ENCODE results near the gene ARHGAP30. TPM values are rescaled to one million over a fixed set of nuclear protein-coding genes. Genes with fewer than 3 reads are reported as not detected.

The ARHGAP30 gene
- total and polyA plus RNA-seq, 2 of the 4 experiments (the other 2 are of a cell fraction) = 0.02 TPM; not detected in 1

- BruUV-seq (replicated peaks) = no TSS peak
- peak overlapping the region; percentile 15; the same call in 1 of the 2 replicates for H2AK5ac ChIP-seq (ENCODE audit: low read depth, low read length)
- no peak overlapping the region for H3K18ac ChIP-seq (ENCODE audit: low read depth, low read length)
- peak overlapping the region; percentile 18; the same call in 1 of the 2 replicates for H3K23ac ChIP-seq (ENCODE audit: low read depth, low read length)
- H3K56ac ChIP-seq (ENCODE audit: extremely low read depth, insufficient read depth, low read length) = no peak overlapping the region
- no peaks in the 10 kb centered on the region for H3K27me3 ChIP-seq (ENCODE audit: control insufficient read depth, insufficient read depth, low read length)
- peaks cover 28 to 83% of the 10 kb centered on the region in 2 experiments for H3K79me1 ChIP-seq (ENCODE audit: low read depth in 1 of 2, low read length in 2 of 2)
- H4K20me1 ChIP-seq (ENCODE audit: insufficient read depth, low read length) = peaks cover 46% of the 10 kb centered on the region
- no peak overlapping the region for H2BK120ac ChIP-seq (ENCODE audit: low read depth, low read length)
- H2AFZ ChIP-seq (replicated peaks; ENCODE audit: low read length, poor library complexity) = no peak overlapping the region
- peaks cover 16% of the 10 kb centered on the region for H3K4me1 ChIP-seq (ENCODE audit: control insufficient read depth, insufficient read depth, low read length)
- no peak overlapping the region for H4K91ac ChIP-seq (ENCODE audit: insufficient read depth, low read depth, low read length)
- dilution Hi-C loops (cut with HindIII; ENCODE audit: low sequenced_read_pairs, unreplicated experiment) = no loop called here
- no peak overlapping the region for H4K5ac ChIP-seq (ENCODE audit: low read depth, low read length)
- ChIA-PET POLR2A (ENCODE audit: unreplicated experiment) (no interaction called here), CTCF (interaction anchor here (0.6 kb wide), 1 partner anchor 124 kb away, joined by 3 read pairs; no protein-coding TSS in a partner anchor)
- ATAC-seq (ENCODE audit: low read depth) (no peak), DNase-seq (peak; percentile 94)
- H4K8ac ChIP-seq (ENCODE audit: low read depth in 2 of 2, low read length in 2 of 2) = 0 out of 4 replicates have a peak overlapping the region, but pooled peaks of 1 of the 2 experiments have one; percentile 36
- no peak overlapping the region for H3K4me3 ChIP-seq (ENCODE audit: insufficient read depth, low read depth, low read length)
- H3K36me3 ChIP-seq (ENCODE audit: control insufficient read depth, insufficient read depth, low read length) = peaks cover 7% of the 10 kb centered on the region
- H3K9me3 ChIP-seq (ENCODE audit: control insufficient read depth, insufficient read depth, low read length) = no peaks in the 10 kb centered on the region
- peak overlapping the region; percentile 28 for H2AK9ac ChIP-seq (replicated peaks; ENCODE audit: low read depth, low read length, poor library complexity)
- TF ChIP-seq CTCF (conservative IDR thresholded peaks at IDR 0.05; ENCODE audit: low read depth, low read length) (no peak), MAZ (IDR thresholded peaks at IDR 0.05; ENCODE audit: borderline replicate concordance, low read depth, low read length) (no peak), CEBPB (IDR thresholded peaks at IDR 0.05; ENCODE audit: low read depth, low read length) (peak; percentile 86), RCOR1 (IDR thresholded peaks at IDR 0.05; ENCODE audit: insufficient replicate concordance, low read length) (no peak), RFX5 (IDR thresholded peaks at IDR 0.05; ENCODE audit: low read depth, low read length) (no peak), MAFK (IDR thresholded peaks at IDR 0.05; ENCODE audit: low read depth, low read length) (no peak), SMC3 (IDR thresholded peaks at IDR 0.05; ENCODE audit: low read depth, low read length) (no peak), BHLHE40 (IDR thresholded peaks at IDR 0.05; ENCODE audit: low read depth, low read length) (0 out of 2 replicates have a peak, but pooled peaks have one; percentile 18), CHD1 (IDR thresholded peaks at IDR 0.05; ENCODE audit: low read depth, low read length) (no peak), NFE2L2 (IDR thresholded peaks at IDR 0.05; ENCODE audit: low read depth, low read length) (no peak), FOS (IDR thresholded peaks at IDR 0.05; ENCODE audit: low read depth, low read length) (0 out of 2 replicates have a peak, but pooled peaks have one; percentile 35), MXI1 (IDR thresholded peaks at IDR 0.05; ENCODE audit: borderline replicate concordance, low read depth, low read length) (no peak)
- in situ Hi-C loops (cut with MboI; ENCODE audit: low sequenced_read_pairs) = no loop called here
- peak overlapping the region; percentile 42; the same call in 1 of the 2 replicates for H3K4me2 ChIP-seq (ENCODE audit: low read depth, low read length)
- no peak overlapping the region for H2BK20ac ChIP-seq (ENCODE audit: low read depth, low read length)
- no peak overlapping the region for H3K4ac ChIP-seq (ENCODE audit: low read depth, low read length)
- peaks cover 30% of the 10 kb centered on the region for H3K9me1 ChIP-seq (ENCODE audit: insufficient read depth, low read length)
- no peak overlapping the region for H3K27ac ChIP-seq (ENCODE audit: insufficient read depth, low read length)
- WGBS, 2 experiments (ENCODE audit: extremely low coverage in 2 of 2, insufficient read length in 1 of 2) = 85% methylated on average over 7 of the region's 12 CpGs; no CpG with 5 or more reads in 1 of the 2 experiments
- peak overlapping the region; percentile 66 for H2BK5ac ChIP-seq (ENCODE audit: low read depth, low read length, poor library complexity, severe bottlenecking)
- H3K9ac ChIP-seq (ENCODE audit: low read depth, low read length) = no peak overlapping the region
- no peak overlapping the region for H2BK15ac ChIP-seq (ENCODE audit: low read depth, low read length)
- H3K14ac ChIP-seq (replicated peaks; ENCODE audit: low read depth, low read length) = 0 out of 2 replicates have a peak overlapping the region, but pooled peaks have one; percentile 3
- intact Hi-C loops (cut with micrococcal nuclease) = no loop called here
Measured at GRCh38 chr1:161115132-161115711, 45.5 kb upstream of the ARHGAP30 start.

Measured in IMR-90 (cell line).